ENCODE measurements around the gene PLEKHA4.

Gene PLEKHA4

GRCh38 chr19:48821633-48822032 lies 46.8 kb downstream of the PLEKHA4 start:
- no peaks in the 10 kb centered on the region for H3K9me3 ChIP-seq (ENCODE audit: control insufficient read depth, low read length)
- H3K4me1 ChIP-seq = peaks cover 16% of the 10 kb centered on the region
- TF ChIP-seq CTCF (IDR thresholded peaks at IDR 0.05) = no peak
- H3K36me3 ChIP-seq (ENCODE audit: control insufficient read depth, insufficient read depth, low read length) = no peaks in the 10 kb centered on the region
- no peak overlapping the region for H3K4me3 ChIP-seq (ENCODE audit: low read depth, low read length)
- H3K4me2 ChIP-seq (ENCODE audit: low read length) = no peak overlapping the region
- H3K9ac ChIP-seq = no peak overlapping the region
- H2AFZ ChIP-seq = no peak overlapping the region
- H3K27me3 ChIP-seq (ENCODE audit: control insufficient read depth, insufficient read depth, low read length) = no peaks in the 10 kb centered on the region
- H3K27ac ChIP-seq = no peak overlapping the region
- H3K79me2 ChIP-seq = no peaks in the 10 kb centered on the region

- Histone ChIP-seq H3K27me3 (ENCODE audit: control insufficient read depth, insufficient read depth, low read length) (no peaks in the 10 kb centered on the region), H3K79me2 (no peaks in the 10 kb centered on the region), H3K4me1 (peaks cover 25% of the 10 kb centered on the region), H3K4me3 (ENCODE audit: low read depth, low read length) (no peak overlapping the region), H3K4me2 (ENCODE audit: low read length) (peak overlapping the region; percentile 57), H3K27ac (peak overlapping the region; percentile 83), H3K9ac (no peak overlapping the region), H3K9me3 (ENCODE audit: control insufficient read depth, low read length) (no peaks in the 10 kb centered on the region), H2AFZ (no peak overlapping the region), H3K36me3 (ENCODE audit: control insufficient read depth, insufficient read depth, low read length) (no peaks in the 10 kb centered on the region)
- TF ChIP-seq CTCF (IDR thresholded peaks at IDR 0.05) = no peak
These were observed 49.0 kb downstream of the PLEKHA4 start for GRCh38 chr19:48819366-48819816.

- Histone ChIP-seq H3K9ac (no peak overlapping the region), H3K4me2 (ENCODE audit: low read length) (no peak overlapping the region), H3K4me3 (ENCODE audit: low read depth, low read length) (no peak overlapping the region), H3K27ac (peak overlapping the region; percentile 83), H3K36me3 (ENCODE audit: control insufficient read depth, insufficient read depth, low read length) (no peaks in the 10 kb centered on the region), H2AFZ (no peak overlapping the region), H3K27me3 (ENCODE audit: control insufficient read depth, insufficient read depth, low read length) (no peaks in the 10 kb centered on the region), H3K79me2 (no peaks in the 10 kb centered on the region), H3K4me1 (peaks cover 25% of the 10 kb centered on the region), H3K9me3 (ENCODE audit: control insufficient read depth, low read length) (no peaks in the 10 kb centered on the region)
- TF ChIP-seq CTCF (IDR thresholded peaks at IDR 0.05) = no peak
These were observed 50.1 kb downstream of the PLEKHA4 start for GRCh38 chr19:48818234-48818820.

- Histone ChIP-seq H3K79me2 (no peaks in the 10 kb centered on the region), H3K36me3 (ENCODE audit: control insufficient read depth, insufficient read depth, low read length) (no peaks in the 10 kb centered on the region), H3K9me3 (ENCODE audit: control insufficient read depth, low read length) (no peaks in the 10 kb centered on the region), H3K9ac (no peak overlapping the region), H2AFZ (no peak overlapping the region), H3K4me2 (ENCODE audit: low read length) (no peak overlapping the region), H3K27me3 (ENCODE audit: control insufficient read depth, insufficient read depth, low read length) (no peaks in the 10 kb centered on the region), H3K27ac (no peak overlapping the region), H3K4me3 (ENCODE audit: low read depth, low read length) (no peak overlapping the region), H3K4me1 (peaks cover 25% of the 10 kb centered on the region)
- TF ChIP-seq CTCF (IDR thresholded peaks at IDR 0.05) = no peak
These were observed 50.8 kb downstream of the PLEKHA4 start for GRCh38 chr19:48817585-48818124.
